GM23338 (cell line): ENCODE data around the gene HAO1. TPM values are rescaled to one million over a fixed set of nuclear protein-coding genes. Genes with fewer than 3 reads are reported as not detected.

Experiments used
- ATAC-seq: fragments of 200-7000 bp; cut with Tn5 transposase; 3 replicates; pipeline ENCODE4 v1.9.1; 2020
- DNase-seq: peaks from one replicate; pipeline ENCODE4 v3.0.0-alpha.2; 2015; ENCODE audit warnings: low spot score
- H2AFZ ChIP-seq: fragments of 200-600 bp; sonication (generic); 2 replicates; pipeline ENCODE4 v1.8.0; 2016; ENCODE audit warnings: antibody characterized with exemption, mild to moderate bottlenecking, moderate library complexity
- H3F3A ChIP-seq: fragments of 200-600 bp; sonication (generic); replicated peaks from 2 replicates; pipeline ENCODE4 v1.8.0; 2017; ENCODE audit warnings: antibody characterized with exemption, mixed run types, low read depth
- H3K27ac ChIP-seq: fragments of 200-600 bp; sonication (generic); 2 replicates; pipeline ENCODE4 v1.6.1; 2016; ENCODE audit warnings: low read depth
- H3K27me3 ChIP-seq: fragments of 200-600 bp; sonication (generic); 2 replicates; pipeline ENCODE4 v1.8.0; 2016; ENCODE audit warnings: mild to moderate bottlenecking, mixed run types, moderate library complexity; ENCODE audit not compliant: insufficient read depth
- H3K36me3 ChIP-seq: fragments of 200-600 bp; sonication (generic); 2 replicates; pipeline ENCODE4 v1.8.0; 2016; ENCODE audit warnings: mild to moderate bottlenecking; ENCODE audit not compliant: insufficient read depth
- H3K4me1 ChIP-seq: fragments of 200-600 bp; sonication (generic); 2 replicates; pipeline ENCODE4 v1.8.0; 2016; ENCODE audit warnings: mild to moderate bottlenecking, moderate library complexity; ENCODE audit not compliant: insufficient read depth
- H3K4me2 ChIP-seq: fragments of 200-600 bp; sonication (generic); 2 replicates; pipeline ENCODE4 v1.7.1; 2017; ENCODE audit warnings: mixed run types
- H3K4me3 ChIP-seq: fragments of 200-600 bp; sonication (generic); 2 replicates; pipeline ENCODE4 v1.6.1; 2016; ENCODE audit warnings: mixed run types
- H3K79me2 ChIP-seq: fragments of 200-600 bp; sonication (generic); replicated peaks from 2 replicates; pipeline ENCODE4 v1.8.0; 2017; ENCODE audit warnings: mild to moderate bottlenecking; ENCODE audit not compliant: insufficient read depth
- H3K9me2 ChIP-seq: fragments of 200-600 bp; sonication (generic); 2 replicates; pipeline ENCODE4 v1.8.0; 2017; ENCODE audit not compliant: insufficient read depth
- H4K20me1 ChIP-seq: fragments of 200-600 bp; sonication (generic); replicated peaks from 2 replicates; pipeline ENCODE4 v1.8.0; 2017; ENCODE audit warnings: mild to moderate bottlenecking; ENCODE audit not compliant: insufficient read depth
- H3K27ac Mint-ChIP-seq: 2 replicates; pipeline ENCODE4 v1.8.0; 2020; ENCODE audit warnings: inconsistent platforms, mild to moderate bottlenecking, moderate library complexity, mixed read lengths
- H3K27me3 Mint-ChIP-seq: 3 replicates; pipeline ENCODE4 v1.8.0; 2022; ENCODE audit warnings: low read depth, mild to moderate bottlenecking, moderate library complexity, mixed read lengths, inconsistent platforms; ENCODE audit not compliant: insufficient read depth, poor library complexity
- H3K36me3 Mint-ChIP-seq: 3 replicates; pipeline ENCODE4 v1.8.0; 2021; ENCODE audit warnings: low read depth, mild to moderate bottlenecking, inconsistent platforms, moderate library complexity, mixed read lengths
- H3K4me1 Mint-ChIP-seq: 3 replicates; pipeline ENCODE4 v1.8.0; 2020; ENCODE audit warnings: mild to moderate bottlenecking, inconsistent platforms, mixed read lengths
- H3K4me3 Mint-ChIP-seq: 3 replicates; pipeline ENCODE4 v1.8.0; 2021; ENCODE audit warnings: moderate library complexity, mild to moderate bottlenecking, inconsistent platforms, mixed read lengths
- H3K9me3 Mint-ChIP-seq: 3 replicates; pipeline ENCODE4 v1.8.0; 2020; ENCODE audit warnings: moderate library complexity, mild to moderate bottlenecking, inconsistent platforms, mixed read lengths
- EZH2 ChIP-seq: fragments of 200-600 bp; sonication (generic); IDR thresholded peaks from one replicate; pipeline ENCODE4 v1.8.0; 2017; ENCODE audit warnings: antibody characterized with exemption, mild to moderate bottlenecking, low read depth; ENCODE audit not compliant: unreplicated experiment
- EZH2phosphoT487 ChIP-seq: fragments of 200-600 bp; sonication (generic); IDR thresholded peaks from one replicate; pipeline ENCODE4 v1.8.1; 2018; ENCODE audit warnings: antibody characterized with exemption; ENCODE audit not compliant: unreplicated experiment
- STAT1 ChIP-seq: IDR thresholded peaks from one replicate; pipeline ENCODE4 v1.6.1; 2016; ENCODE audit warnings: antibody characterized with exemption; ENCODE audit not compliant: unreplicated experiment
- polyA plus RNA-seq: library from polyadenylated mRNA; unstranded; fragments of >200 nt; fragmentation: Nextera tagmentation; extraction: Ambion mirVana; gene quantifications from 2 replicates; pipeline ENCODE4 v1.2.1, GENCODE V29; 2016
- total RNA-seq: library from RNA; depleted of rRNA; stranded (reverse); fragments of >200 nt; shearing (Covaris generic); gene quantifications from 2 replicates; pipeline ENCODE4 v1.2.3, GENCODE V29; 2014
- TF ChIP-seq, protein P1 (sequence below): IDR thresholded peaks from 2 replicates; pipeline ENCODE4 v1.6.1; 2016; ENCODE audit warnings: antibody characterized with exemption
- TF ChIP-seq, protein P2 (sequence below): fragments of 250-450 bp; sonication (Bioruptor Pico); IDR thresholded peaks from 2 replicates; pipeline ENCODE4 v1.5.0; 2020; ENCODE audit warnings: mild to moderate bottlenecking, moderate library complexity

Gene HAO1
- total and polyA plus RNA-seq, 2 experiments from 2014 or later, result not detected

DNA sequence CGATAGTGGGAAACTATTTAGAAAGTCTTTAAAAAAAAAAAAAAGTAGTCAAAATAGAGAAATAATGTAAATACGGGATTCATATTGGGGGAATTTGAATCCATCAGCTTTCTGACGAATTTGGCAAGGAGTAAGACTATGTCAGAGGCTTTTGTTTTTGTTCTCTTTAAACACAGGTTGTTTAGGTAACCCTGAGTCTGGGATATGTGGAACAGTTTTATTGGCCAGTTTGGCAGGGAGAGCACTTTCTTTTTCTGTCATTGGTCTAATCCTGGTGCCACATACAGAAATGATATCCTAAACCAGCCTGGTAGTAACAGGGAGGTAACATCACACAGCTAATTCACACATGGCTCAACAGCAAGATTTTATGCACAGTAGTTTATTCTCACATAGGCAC, 27.7 kb downstream of the HAO1 start:
- no peaks in the 10 kb centered on the region for H4K20me1 ChIP-seq
- H3K4me3 ChIP-seq, result no peak overlapping the region
- H3K36me3 Mint-ChIP-seq, result no peaks in the 10 kb centered on the region
- no peaks in the 10 kb centered on the region for H3K79me2 ChIP-seq
- no peaks in the 10 kb centered on the region for H3K4me1 Mint-ChIP-seq
- TF ChIP-seq STAT1, result no peak
- TF ChIP-seq EZH2, result no peak
- TF ChIP-seq, protein P1, sequence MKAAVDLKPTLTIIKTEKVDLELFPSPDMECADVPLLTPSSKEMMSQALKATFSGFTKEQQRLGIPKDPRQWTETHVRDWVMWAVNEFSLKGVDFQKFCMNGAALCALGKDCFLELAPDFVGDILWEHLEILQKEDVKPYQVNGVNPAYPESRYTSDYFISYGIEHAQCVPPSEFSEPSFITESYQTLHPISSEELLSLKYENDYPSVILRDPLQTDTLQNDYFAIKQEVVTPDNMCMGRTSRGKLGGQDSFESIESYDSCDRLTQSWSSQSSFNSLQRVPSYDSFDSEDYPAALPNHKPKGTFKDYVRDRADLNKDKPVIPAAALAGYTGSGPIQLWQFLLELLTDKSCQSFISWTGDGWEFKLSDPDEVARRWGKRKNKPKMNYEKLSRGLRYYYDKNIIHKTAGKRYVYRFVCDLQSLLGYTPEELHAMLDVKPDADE, result no peak
- TF ChIP-seq, protein P2, sequence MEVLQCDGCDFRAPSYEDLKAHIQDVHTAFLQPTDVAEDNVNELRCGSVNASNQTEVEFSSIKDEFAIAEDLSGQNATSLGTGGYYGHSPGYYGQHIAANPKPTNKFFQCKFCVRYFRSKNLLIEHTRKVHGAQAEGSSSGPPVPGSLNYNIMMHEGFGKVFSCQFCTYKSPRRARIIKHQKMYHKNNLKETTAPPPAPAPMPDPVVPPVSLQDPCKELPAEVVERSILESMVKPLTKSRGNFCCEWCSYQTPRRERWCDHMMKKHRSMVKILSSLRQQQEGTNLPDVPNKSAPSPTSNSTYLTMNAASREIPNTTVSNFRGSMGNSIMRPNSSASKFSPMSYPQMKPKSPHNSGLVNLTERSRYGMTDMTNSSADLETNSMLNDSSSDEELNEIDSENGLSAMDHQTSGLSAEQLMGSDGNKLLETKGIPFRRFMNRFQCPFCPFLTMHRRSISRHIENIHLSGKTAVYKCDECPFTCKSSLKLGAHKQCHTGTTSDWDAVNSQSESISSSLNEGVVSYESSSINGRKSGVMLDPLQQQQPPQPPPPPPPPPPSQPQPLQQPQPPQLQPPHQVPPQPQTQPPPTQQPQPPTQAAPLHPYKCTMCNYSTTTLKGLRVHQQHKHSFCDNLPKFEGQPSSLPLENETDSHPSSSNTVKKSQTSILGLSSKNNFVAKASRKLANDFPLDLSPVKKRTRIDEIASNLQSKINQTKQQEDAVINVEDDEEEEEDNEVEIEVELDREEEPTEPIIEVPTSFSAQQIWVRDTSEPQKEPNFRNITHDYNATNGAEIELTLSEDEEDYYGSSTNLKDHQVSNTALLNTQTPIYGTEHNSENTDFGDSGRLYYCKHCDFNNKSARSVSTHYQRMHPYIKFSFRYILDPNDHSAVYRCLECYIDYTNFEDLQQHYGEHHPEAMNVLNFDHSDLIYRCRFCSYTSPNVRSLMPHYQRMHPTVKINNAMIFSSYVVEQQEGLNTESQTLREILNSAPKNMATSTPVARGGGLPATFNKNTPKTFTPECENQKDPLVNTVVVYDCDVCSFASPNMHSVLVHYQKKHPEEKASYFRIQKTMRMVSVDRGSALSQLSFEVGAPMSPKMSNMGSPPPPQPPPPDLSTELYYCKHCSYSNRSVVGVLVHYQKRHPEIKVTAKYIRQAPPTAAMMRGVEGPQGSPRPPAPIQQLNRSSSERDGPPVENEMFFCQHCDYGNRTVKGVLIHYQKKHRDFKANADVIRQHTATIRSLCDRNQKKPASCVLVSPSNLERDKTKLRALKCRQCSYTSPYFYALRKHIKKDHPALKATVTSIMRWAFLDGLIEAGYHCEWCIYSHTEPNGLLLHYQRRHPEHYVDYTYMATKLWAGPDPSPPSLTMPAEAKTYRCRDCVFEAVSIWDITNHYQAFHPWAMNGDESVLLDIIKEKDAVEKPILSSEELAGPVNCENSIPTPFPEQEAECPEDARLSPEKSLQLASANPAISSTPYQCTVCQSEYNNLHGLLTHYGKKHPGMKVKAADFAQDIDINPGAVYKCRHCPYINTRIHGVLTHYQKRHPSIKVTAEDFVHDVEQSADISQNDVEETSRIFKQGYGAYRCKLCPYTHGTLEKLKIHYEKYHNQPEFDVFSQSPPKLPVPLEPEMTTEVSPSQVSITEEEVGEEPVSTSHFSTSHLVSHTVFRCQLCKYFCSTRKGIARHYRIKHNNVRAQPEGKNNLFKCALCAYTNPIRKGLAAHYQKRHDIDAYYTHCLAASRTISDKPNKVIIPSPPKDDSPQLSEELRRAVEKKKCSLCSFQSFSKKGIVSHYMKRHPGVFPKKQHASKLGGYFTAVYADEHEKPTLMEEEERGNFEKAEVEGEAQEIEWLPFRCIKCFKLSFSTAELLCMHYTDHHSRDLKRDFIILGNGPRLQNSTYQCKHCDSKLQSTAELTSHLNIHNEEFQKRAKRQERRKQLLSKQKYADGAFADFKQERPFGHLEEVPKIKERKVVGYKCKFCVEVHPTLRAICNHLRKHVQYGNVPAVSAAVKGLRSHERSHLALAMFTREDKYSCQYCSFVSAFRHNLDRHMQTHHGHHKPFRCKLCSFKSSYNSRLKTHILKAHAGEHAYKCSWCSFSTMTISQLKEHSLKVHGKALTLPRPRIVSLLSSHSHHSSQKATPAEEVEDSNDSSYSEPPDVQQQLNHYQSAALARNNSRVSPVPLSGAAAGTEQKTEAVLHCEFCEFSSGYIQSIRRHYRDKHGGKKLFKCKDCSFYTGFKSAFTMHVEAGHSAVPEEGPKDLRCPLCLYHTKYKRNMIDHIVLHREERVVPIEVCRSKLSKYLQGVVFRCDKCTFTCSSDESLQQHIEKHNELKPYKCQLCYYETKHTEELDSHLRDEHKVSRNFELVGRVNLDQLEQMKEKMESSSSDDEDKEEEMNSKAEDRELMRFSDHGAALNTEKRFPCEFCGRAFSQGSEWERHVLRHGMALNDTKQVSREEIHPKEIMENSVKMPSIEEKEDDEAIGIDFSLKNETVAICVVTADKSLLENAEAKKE (CRISPR knock-in tag), result no peak
- no peak for TF ChIP-seq EZH2phosphoT487
- H3K27me3 Mint-ChIP-seq, result peaks cover 2% of the 10 kb centered on the region
- no peak for DNase-seq
- no peak overlapping the region for H3K27ac Mint-ChIP-seq
- H3K36me3 ChIP-seq, result no peaks in the 10 kb centered on the region
- no peak overlapping the region for H3K4me3 Mint-ChIP-seq
- no peak overlapping the region for H3K27ac ChIP-seq
- no peaks in the 10 kb centered on the region for H3K9me3 Mint-ChIP-seq
- no peak overlapping the region for H2AFZ ChIP-seq
- no peaks in the 10 kb centered on the region for H3F3A ChIP-seq
- H3K4me1 ChIP-seq, result no peaks in the 10 kb centered on the region
- no peaks in the 10 kb centered on the region for H3K27me3 ChIP-seq
- H3K9me2 ChIP-seq, result 0 out of 2 replicates have a peak, but pooled peaks cover 4% of the 10 kb centered on the region
- ATAC-seq, result no peak
- H3K4me2 ChIP-seq, result no peak overlapping the region
